OCI-LY1 (cell line): Measurements from ENCODE around the gene ZNF146.

Experiments used
- H2AFZ ChIP-seq: fragments of 200-600 bp; sonication (generic), shearing (Covaris generic); 2 replicates; pipeline ENCODE4 v1.6.0; 2014; ENCODE audit warnings: antibody characterized with exemption, mild to moderate bottlenecking, low read length
- H3F3A ChIP-seq: fragments of 200-600 bp; sonication (generic), shearing (Covaris generic); 2 replicates; pipeline ENCODE4 v1.6.0; 2014; ENCODE audit warnings: mild to moderate bottlenecking, antibody characterized with exemption, low read length, moderate library complexity; ENCODE audit not compliant: insufficient read depth
- H3K27ac ChIP-seq: fragments of 200-600 bp; sonication (generic); 2 replicates; pipeline ENCODE4 v1.5.1; 2014; ENCODE audit warnings: low read length, mixed run types, mild to moderate bottlenecking, low read depth; ENCODE audit not compliant: poor library complexity, severe bottlenecking
- H3K27me3 ChIP-seq: fragments of 200-600 bp; sonication (generic); 2 replicates; pipeline ENCODE4 v1.6.0; 2014; ENCODE audit warnings: antibody characterized with exemption, mild to moderate bottlenecking, low read length, moderate library complexity; ENCODE audit not compliant: insufficient read depth
- H3K36me3 ChIP-seq: fragments of 200-600 bp; sonication (generic); 2 replicates; pipeline ENCODE4 v1.6.1; 2014; ENCODE audit warnings: mild to moderate bottlenecking, antibody characterized with exemption, low read length, moderate library complexity, mixed read lengths; ENCODE audit not compliant: insufficient read depth
- H3K4me1 ChIP-seq: fragments of 200-600 bp; sonication (generic); 2 replicates; pipeline ENCODE4 v1.5.1; 2014; ENCODE audit warnings: mild to moderate bottlenecking, low read length, moderate library complexity; ENCODE audit not compliant: insufficient read depth, severe bottlenecking
- H3K4me2 ChIP-seq: fragments of 200-600 bp; sonication (generic), shearing (Covaris generic); 2 replicates; pipeline ENCODE4 v1.6.1; 2014; ENCODE audit warnings: low read length
- H3K4me3 ChIP-seq: fragments of 200-600 bp; sonication (generic); 2 replicates; pipeline ENCODE4 v1.5.1; 2014; ENCODE audit warnings: low read length, low read depth, mild to moderate bottlenecking, mixed read lengths; ENCODE audit not compliant: poor library complexity, severe bottlenecking
- H3K79me2 ChIP-seq: fragments of 200-600 bp; shearing (Covaris generic); 2 replicates; pipeline ENCODE4 v1.6.1; 2016; ENCODE audit warnings: mixed run types, low read length, mixed read lengths; ENCODE audit not compliant: insufficient read depth
- H3K9ac ChIP-seq: fragments of 200-600 bp; sonication (generic), shearing (Covaris generic); 2 replicates; pipeline ENCODE4 v1.6.1; 2014; ENCODE audit warnings: mild to moderate bottlenecking, low read length, mixed read lengths
- H3K9me2 ChIP-seq: fragments of 200-600 bp; sonication (generic), shearing (Covaris generic); 2 replicates; pipeline ENCODE4 v1.6.1; 2014; ENCODE audit warnings: low read depth, mild to moderate bottlenecking, low read length, mixed read lengths
- H3K9me3 ChIP-seq: fragments of 200-600 bp; shearing (Covaris generic); 2 replicates; pipeline ENCODE4 v1.6.1; 2014; ENCODE audit warnings: low read length, mixed read lengths
- H4K20me1 ChIP-seq: fragments of 200-600 bp; sonication (generic), shearing (Covaris generic); 2 replicates; pipeline ENCODE4 v1.6.0; 2016; ENCODE audit warnings: mild to moderate bottlenecking, low read length; ENCODE audit not compliant: insufficient read depth
- EZH2 ChIP-seq: fragments of 200-600 bp; sonication (generic), shearing (Covaris generic); IDR thresholded peaks from 2 replicates; pipeline ENCODE4 v1.8.0; 2017; ENCODE audit warnings: borderline replicate concordance, mixed run types, mild to moderate bottlenecking, antibody characterized with exemption, low read length, moderate library complexity, mixed read lengths
- TF ChIP-seq, protein P1 (sequence below): fragments of 200-600 bp; sonication (generic), shearing (Covaris generic); IDR thresholded peaks from 2 replicates; pipeline ENCODE4 v1.5.1; 2017; ENCODE audit warnings: mild to moderate bottlenecking, antibody characterized with exemption, low read length, moderate library complexity, mixed read lengths

Gene ZNF146

DNA sequence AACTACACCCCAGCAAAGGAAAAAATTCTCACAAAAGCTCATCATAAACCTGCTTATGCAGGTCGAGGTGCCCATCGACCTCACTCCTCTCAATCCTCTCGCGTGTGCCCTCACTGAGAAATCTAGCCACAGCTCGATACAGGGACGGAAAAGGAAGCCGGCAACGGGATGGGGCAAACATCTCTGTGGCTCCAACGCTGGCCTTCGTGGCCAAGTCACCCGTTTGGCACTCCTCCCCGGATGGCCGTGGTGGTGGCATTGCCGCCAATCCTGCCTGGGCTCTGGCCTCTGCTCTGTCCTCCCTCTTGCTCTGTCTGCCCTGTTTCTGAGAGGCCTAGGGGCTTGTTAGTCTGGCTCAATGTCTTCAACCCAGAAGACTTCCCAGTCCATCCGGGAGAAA is 41.2 kb downstream of the ZNF146 start:
- TF ChIP-seq EZH2: no peak
- TF ChIP-seq, protein P1, sequence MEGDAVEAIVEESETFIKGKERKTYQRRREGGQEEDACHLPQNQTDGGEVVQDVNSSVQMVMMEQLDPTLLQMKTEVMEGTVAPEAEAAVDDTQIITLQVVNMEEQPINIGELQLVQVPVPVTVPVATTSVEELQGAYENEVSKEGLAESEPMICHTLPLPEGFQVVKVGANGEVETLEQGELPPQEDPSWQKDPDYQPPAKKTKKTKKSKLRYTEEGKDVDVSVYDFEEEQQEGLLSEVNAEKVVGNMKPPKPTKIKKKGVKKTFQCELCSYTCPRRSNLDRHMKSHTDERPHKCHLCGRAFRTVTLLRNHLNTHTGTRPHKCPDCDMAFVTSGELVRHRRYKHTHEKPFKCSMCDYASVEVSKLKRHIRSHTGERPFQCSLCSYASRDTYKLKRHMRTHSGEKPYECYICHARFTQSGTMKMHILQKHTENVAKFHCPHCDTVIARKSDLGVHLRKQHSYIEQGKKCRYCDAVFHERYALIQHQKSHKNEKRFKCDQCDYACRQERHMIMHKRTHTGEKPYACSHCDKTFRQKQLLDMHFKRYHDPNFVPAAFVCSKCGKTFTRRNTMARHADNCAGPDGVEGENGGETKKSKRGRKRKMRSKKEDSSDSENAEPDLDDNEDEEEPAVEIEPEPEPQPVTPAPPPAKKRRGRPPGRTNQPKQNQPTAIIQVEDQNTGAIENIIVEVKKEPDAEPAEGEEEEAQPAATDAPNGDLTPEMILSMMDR: no peak
- H3K9me2 ChIP-seq: no peaks in the 10 kb centered on the region
- H3K79me2 ChIP-seq: no peaks in the 10 kb centered on the region
- H3K27ac ChIP-seq: no peak overlapping the region
- no peaks in the 10 kb centered on the region for H3K27me3 ChIP-seq
- H3K4me2 ChIP-seq: no peak overlapping the region
- H3K4me1 ChIP-seq: no peaks in the 10 kb centered on the region
- H4K20me1 ChIP-seq: no peaks in the 10 kb centered on the region
- no peaks in the 10 kb centered on the region for H3K36me3 ChIP-seq
- H3K9me3 ChIP-seq: no peaks in the 10 kb centered on the region
- no peaks in the 10 kb centered on the region for H3F3A ChIP-seq
- H2AFZ ChIP-seq: no peak overlapping the region
- H3K9ac ChIP-seq: no peak overlapping the region
- H3K4me3 ChIP-seq: no peak overlapping the region

DNA sequence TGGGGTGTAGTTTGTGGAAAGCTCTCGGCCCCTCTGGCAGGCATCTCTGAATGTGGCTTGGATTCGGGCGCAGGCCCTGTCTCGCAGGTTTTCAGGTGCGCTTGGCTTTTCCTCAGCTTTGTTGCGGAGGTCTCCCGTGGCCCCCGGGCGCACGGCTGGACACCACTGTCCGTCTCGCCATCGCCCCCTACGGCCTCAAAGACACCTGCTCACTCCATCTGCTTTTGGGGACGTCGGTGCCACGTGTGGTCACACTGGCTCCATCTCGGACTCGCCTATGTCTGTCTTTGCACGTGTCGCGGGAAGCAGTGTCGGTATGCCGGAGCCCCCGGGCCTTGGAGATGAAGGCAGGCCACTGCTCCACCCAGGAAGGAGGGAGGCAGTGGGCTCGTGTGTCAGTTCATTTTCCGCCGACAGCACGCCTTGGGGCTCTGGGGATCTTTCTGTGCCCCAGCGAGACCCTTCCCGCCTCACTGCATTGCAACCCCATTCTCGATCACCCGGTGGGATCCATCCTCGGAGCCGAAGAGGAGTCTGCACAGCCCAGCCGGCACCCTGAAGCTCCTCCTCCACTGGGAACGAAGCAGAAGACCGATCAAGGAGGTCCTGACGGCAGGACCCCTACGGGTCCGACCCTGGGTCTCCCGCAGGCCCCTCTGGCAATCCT is 42.1 kb downstream of the ZNF146 start:
- no peak overlapping the region for H3K4me3 ChIP-seq
- no peaks in the 10 kb centered on the region for H3K27me3 ChIP-seq
- no peaks in the 10 kb centered on the region for H3F3A ChIP-seq
- no peaks in the 10 kb centered on the region for H4K20me1 ChIP-seq
- H3K4me1 ChIP-seq: no peaks in the 10 kb centered on the region
- no peak overlapping the region for H3K9ac ChIP-seq
- TF ChIP-seq, protein P1: no peak
- no peak for TF ChIP-seq EZH2
- H3K36me3 ChIP-seq: no peaks in the 10 kb centered on the region
- no peaks in the 10 kb centered on the region for H3K79me2 ChIP-seq
- H3K9me3 ChIP-seq: no peaks in the 10 kb centered on the region
- no peak overlapping the region for H3K4me2 ChIP-seq
- no peak overlapping the region for H3K27ac ChIP-seq
- H3K9me2 ChIP-seq: no peaks in the 10 kb centered on the region
- no peak overlapping the region for H2AFZ ChIP-seq

DNA sequence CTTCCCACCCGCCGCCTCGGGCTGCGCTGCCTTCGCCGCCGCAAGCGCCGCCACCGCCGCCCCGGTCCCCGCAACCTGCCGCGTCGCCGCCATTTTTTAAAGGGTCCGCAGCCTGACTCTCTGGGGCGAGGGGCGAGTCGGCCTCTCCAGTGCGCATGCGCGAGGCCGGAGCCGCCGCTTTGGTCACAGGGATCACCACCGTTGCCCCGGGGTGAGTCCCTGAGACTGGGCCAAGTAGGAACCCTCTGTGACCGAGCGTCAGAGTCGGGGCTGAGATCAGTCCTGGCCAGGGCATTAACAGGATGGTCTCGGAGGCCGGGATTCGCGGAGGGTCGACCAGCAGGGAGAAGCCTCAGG is 42.6 kb downstream of the ZNF146 start:
- H3K4me3 ChIP-seq: no peak overlapping the region
- no peak overlapping the region for H3K9ac ChIP-seq

More for the DNA sequence above, 42.6 kb downstream of the ZNF146 start:
- no peaks in the 10 kb centered on the region for H3F3A ChIP-seq
- no peak for TF ChIP-seq EZH2
- H3K9me2 ChIP-seq: no peaks in the 10 kb centered on the region
- no peaks in the 10 kb centered on the region for H3K79me2 ChIP-seq
- H2AFZ ChIP-seq: no peak overlapping the region
- no peaks in the 10 kb centered on the region for H4K20me1 ChIP-seq
- H3K27ac ChIP-seq: no peak overlapping the region
- H3K27me3 ChIP-seq: no peaks in the 10 kb centered on the region
- no peaks in the 10 kb centered on the region for H3K9me3 ChIP-seq
- no peak overlapping the region for H3K4me2 ChIP-seq
- H3K4me1 ChIP-seq: no peaks in the 10 kb centered on the region
- H3K36me3 ChIP-seq: no peaks in the 10 kb centered on the region
